22Rv1 (cell line): ENCODE results near the gene ANKRD6.

Experiments used
- CTCF ChIP-seq: fragments of 450-650 bp; IDR thresholded peaks from 2 replicates; pipeline ENCODE4 v1.5.1; 2017; ENCODE audit warnings: mild to moderate bottlenecking
- ZFX ChIP-seq: fragments of 450-650 bp; IDR thresholded peaks from 2 replicates; pipeline ENCODE4 v1.6.1; 2017; ENCODE audit warnings: antibody characterized with exemption, borderline replicate concordance

GRCh38 chr6:89459501-89459900, 26.5 kb downstream of the ANKRD6 start:
- no peak for TF ChIP-seq CTCF
- no peak for TF ChIP-seq ZFX
